ENCODE measurements around the gene UFM1.

DNA sequence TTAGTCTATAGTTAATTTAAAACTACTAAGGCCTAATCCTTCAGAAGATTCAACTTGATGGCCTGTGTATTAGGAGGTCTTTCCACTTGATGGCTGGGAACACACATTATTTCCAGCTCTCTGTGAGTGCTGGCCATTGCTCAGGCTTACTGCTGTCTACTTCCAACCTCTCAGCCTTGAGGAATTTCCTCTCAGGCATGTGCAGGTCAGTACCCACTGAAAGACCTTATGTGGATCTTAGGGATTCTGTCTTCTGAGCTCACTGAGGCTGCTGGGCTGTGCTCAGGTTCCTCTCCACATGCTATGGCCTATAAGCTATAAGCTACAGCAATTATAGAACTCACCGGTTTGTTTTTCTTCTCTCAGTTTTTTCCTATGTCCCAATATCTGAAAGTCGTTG, 11.6 kb upstream of the UFM1 start:
- TF ChIP-seq, protein P1, sequence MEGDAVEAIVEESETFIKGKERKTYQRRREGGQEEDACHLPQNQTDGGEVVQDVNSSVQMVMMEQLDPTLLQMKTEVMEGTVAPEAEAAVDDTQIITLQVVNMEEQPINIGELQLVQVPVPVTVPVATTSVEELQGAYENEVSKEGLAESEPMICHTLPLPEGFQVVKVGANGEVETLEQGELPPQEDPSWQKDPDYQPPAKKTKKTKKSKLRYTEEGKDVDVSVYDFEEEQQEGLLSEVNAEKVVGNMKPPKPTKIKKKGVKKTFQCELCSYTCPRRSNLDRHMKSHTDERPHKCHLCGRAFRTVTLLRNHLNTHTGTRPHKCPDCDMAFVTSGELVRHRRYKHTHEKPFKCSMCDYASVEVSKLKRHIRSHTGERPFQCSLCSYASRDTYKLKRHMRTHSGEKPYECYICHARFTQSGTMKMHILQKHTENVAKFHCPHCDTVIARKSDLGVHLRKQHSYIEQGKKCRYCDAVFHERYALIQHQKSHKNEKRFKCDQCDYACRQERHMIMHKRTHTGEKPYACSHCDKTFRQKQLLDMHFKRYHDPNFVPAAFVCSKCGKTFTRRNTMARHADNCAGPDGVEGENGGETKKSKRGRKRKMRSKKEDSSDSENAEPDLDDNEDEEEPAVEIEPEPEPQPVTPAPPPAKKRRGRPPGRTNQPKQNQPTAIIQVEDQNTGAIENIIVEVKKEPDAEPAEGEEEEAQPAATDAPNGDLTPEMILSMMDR (IDR thresholded peaks at IDR 0.05) = no peak
- TF ChIP-seq POLR2A (IDR thresholded peaks at IDR 0.05) = no peak
